LNCAP (cell line): ENCODE results near the gene KPNB1.

Experiments
- CTCF ChIP-seq: fragments of 450-650 bp; IDR thresholded peaks from 2 replicates; pipeline ENCODE4 v1.5.1; 2017; ENCODE audit warnings: mild to moderate bottlenecking

KPNB1 gene

GRCh38 chr17:47707884-47708283 is 58.2 kb downstream of the KPNB1 start:
- TF ChIP-seq CTCF, result no peak

GRCh38 chr17:47708312-47708863 is 58.7 kb downstream of the KPNB1 start:
- no peak for TF ChIP-seq CTCF

GRCh38 chr17:47708864-47709541 is 59.3 kb downstream of the KPNB1 start:
- no peak for TF ChIP-seq CTCF

- no peak for TF ChIP-seq CTCF
Observed at GRCh38 chr17:47709594-47709993, 59.9 kb downstream of the KPNB1 start.

GRCh38 chr17:47711366-47712099 is 61.8 kb downstream of the KPNB1 start:
- TF ChIP-seq CTCF, result no peak

GRCh38 chr17:47712330-47713023 is 62.8 kb downstream of the KPNB1 start:
- TF ChIP-seq CTCF, result no peak

GRCh38 chr17:47713980-47714700 is 64.4 kb downstream of the KPNB1 start:
- TF ChIP-seq CTCF, result no peak
